ENCODE results near the gene USP49. TPM values are rescaled to one million over a fixed set of nuclear protein-coding genes. Genes with fewer than 3 reads are reported as not detected.

USP49 gene
- total and polyA plus RNA-seq, 10 of the 15 experiments (the other 5 are each of a cell fraction or from before 2014, with no cell fraction given), result 1.0 to 7.7 (median 4.3) TPM

DNA sequence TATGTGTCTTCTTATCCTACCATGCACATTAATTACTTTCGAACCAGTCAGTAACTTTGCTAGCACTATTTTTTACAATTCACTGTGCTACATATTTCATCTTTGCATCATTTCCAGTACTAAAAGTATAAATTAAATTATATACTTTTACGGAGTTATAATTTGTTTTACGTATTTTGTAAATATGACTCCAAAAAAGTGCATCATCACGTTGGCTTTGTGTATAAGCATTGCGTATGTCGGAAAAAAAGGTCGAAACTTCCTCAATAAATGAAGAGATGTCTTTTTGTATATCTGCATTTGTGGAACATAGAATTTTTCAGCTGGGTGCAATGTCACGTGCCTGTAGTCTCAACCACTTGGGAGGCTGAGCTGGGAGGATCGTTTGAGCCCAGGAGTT lies 52.0 kb downstream of the USP49 start:
- Histone ChIP-seq H3K79me2 (ENCODE audit: control insufficient read depth, insufficient read depth, low read length) (no peaks in the 10 kb centered on the region), H3K4me2 (ENCODE audit: control insufficient read depth, insufficient read depth) (no peak overlapping the region), H3K4me3 (no peak overlapping the region), H3K9ac (ENCODE audit: control insufficient read depth, insufficient read depth, low read length) (no peak overlapping the region), H3K27ac (ENCODE audit: control insufficient read depth, insufficient read depth) (no peak overlapping the region), H2AFZ (ENCODE audit: control insufficient read depth, low read depth, low read length) (no peak overlapping the region), H3K36me3 (ENCODE audit: control insufficient read depth in 2 of 2, insufficient read depth in 2 of 2, low read length in 1 of 2) (no peaks in the 10 kb centered on the region), H3K4me1 (ENCODE audit: control insufficient read depth, insufficient read depth, low read length) (peaks cover 2% of the 10 kb centered on the region; the same call in 1 of the 2 replicates), H3K27me3 (replicated peaks in 1 of 2; ENCODE audit: control insufficient read depth in 2 of 2, insufficient read depth in 2 of 2, low read length in 1 of 2) (no peaks in the 10 kb centered on the region), H3K9me3 (replicated peaks; ENCODE audit: control insufficient read depth, insufficient read depth, low read length) (no peaks in the 10 kb centered on the region), H4K20me1 (ENCODE audit: control insufficient read depth, insufficient read depth) (no peaks in the 10 kb centered on the region)
- RAD21 ChIA-PET (ENCODE audit: unreplicated experiment), result no interaction called here
- CTCF ChIA-PET, result interaction anchor here (0.6 to 10.6 kb wide), 3 partner anchors 34 to 200 kb away, joined by 3 to 181 read pairs (median 64); no protein-coding TSS in a partner anchor
- TF ChIP-seq JUND (IDR thresholded peaks at IDR 0.05; ENCODE audit: low read depth, low read length), result no peak
- TF ChIP-seq, protein P1, sequence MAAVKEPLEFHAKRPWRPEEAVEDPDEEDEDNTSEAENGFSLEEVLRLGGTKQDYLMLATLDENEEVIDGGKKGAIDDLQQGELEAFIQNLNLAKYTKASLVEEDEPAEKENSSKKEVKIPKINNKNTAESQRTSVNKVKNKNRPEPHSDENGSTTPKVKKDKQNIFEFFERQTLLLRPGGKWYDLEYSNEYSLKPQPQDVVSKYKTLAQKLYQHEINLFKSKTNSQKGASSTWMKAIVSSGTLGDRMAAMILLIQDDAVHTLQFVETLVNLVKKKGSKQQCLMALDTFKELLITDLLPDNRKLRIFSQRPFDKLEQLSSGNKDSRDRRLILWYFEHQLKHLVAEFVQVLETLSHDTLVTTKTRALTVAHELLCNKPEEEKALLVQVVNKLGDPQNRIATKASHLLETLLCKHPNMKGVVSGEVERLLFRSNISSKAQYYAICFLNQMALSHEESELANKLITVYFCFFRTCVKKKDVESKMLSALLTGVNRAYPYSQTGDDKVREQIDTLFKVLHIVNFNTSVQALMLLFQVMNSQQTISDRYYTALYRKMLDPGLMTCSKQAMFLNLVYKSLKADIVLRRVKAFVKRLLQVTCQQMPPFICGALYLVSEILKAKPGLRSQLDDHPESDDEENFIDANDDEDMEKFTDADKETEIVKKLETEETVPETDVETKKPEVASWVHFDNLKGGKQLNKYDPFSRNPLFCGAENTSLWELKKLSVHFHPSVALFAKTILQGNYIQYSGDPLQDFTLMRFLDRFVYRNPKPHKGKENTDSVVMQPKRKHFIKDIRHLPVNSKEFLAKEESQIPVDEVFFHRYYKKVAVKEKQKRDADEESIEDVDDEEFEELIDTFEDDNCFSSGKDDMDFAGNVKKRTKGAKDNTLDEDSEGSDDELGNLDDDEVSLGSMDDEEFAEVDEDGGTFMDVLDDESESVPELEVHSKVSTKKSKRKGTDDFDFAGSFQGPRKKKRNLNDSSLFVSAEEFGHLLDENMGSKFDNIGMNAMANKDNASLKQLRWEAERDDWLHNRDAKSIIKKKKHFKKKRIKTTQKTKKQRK (IDR thresholded peaks at IDR 0.05; ENCODE audit: low read depth, low read length), result no peak
- TF ChIP-seq, protein P2, sequence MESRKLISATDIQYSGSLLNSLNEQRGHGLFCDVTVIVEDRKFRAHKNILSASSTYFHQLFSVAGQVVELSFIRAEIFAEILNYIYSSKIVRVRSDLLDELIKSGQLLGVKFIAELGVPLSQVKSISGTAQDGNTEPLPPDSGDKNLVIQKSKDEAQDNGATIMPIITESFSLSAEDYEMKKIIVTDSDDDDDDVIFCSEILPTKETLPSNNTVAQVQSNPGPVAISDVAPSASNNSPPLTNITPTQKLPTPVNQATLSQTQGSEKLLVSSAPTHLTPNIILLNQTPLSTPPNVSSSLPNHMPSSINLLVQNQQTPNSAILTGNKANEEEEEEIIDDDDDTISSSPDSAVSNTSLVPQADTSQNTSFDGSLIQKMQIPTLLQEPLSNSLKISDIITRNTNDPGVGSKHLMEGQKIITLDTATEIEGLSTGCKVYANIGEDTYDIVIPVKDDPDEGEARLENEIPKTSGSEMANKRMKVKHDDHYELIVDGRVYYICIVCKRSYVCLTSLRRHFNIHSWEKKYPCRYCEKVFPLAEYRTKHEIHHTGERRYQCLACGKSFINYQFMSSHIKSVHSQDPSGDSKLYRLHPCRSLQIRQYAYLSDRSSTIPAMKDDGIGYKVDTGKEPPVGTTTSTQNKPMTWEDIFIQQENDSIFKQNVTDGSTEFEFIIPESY (IDR thresholded peaks at IDR 0.05), result no peak
- no peak for TF ChIP-seq FOXK2 (IDR thresholded peaks at IDR 0.05)
- no peak for TF ChIP-seq RCOR1 (conservative IDR thresholded peaks at IDR 0.05; ENCODE audit: low read depth, low read length)
- TF ChIP-seq TCF7 (IDR thresholded peaks at IDR 0.05; ENCODE audit: borderline replicate concordance), result no peak
- no peak for TF ChIP-seq SREBF1 (IDR thresholded peaks at IDR 0.05; ENCODE audit: low read length)
- no peak for TF ChIP-seq EGR1 (IDR thresholded peaks at IDR 0.05; ENCODE audit: borderline replicate concordance in 1 of 2, low read depth in 2 of 2, low read length in 2 of 2)
- no peak for TF ChIP-seq LARP7 (IDR thresholded peaks at IDR 0.05)
- TF ChIP-seq IRF4 (IDR thresholded peaks at IDR 0.05; ENCODE audit: low read depth, low read length), result no peak
- no peak for TF ChIP-seq TBL1XR1 (IDR thresholded peaks at IDR 0.05; ENCODE audit: low read depth, low read length)
- TF ChIP-seq, protein P3, sequence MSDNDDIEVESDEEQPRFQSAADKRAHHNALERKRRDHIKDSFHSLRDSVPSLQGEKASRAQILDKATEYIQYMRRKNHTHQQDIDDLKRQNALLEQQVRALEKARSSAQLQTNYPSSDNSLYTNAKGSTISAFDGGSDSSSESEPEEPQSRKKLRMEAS (IDR thresholded peaks at IDR 0.05; ENCODE audit: low read depth, low read length), result no peak
- no peak for TF ChIP-seq ESRRA (IDR thresholded peaks at IDR 0.05; ENCODE audit: low read length)
- TF ChIP-seq, protein P4, sequence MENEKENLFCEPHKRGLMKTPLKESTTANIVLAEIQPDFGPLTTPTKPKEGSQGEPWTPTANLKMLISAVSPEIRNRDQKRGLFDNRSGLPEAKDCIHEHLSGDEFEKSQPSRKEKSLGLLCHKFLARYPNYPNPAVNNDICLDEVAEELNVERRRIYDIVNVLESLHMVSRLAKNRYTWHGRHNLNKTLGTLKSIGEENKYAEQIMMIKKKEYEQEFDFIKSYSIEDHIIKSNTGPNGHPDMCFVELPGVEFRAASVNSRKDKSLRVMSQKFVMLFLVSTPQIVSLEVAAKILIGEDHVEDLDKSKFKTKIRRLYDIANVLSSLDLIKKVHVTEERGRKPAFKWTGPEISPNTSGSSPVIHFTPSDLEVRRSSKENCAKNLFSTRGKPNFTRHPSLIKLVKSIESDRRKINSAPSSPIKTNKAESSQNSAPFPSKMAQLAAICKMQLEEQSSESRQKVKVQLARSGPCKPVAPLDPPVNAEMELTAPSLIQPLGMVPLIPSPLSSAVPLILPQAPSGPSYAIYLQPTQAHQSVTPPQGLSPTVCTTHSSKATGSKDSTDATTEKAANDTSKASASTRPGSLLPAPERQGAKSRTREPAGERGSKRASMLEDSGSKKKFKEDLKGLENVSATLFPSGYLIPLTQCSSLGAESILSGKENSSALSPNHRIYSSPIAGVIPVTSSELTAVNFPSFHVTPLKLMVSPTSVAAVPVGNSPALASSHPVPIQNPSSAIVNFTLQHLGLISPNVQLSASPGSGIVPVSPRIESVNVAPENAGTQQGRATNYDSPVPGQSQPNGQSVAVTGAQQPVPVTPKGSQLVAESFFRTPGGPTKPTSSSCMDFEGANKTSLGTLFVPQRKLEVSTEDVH (IDR thresholded peaks at IDR 0.05; ENCODE audit: low read depth, partially characterized antibody), result no peak
- no peak for DNase-seq (ENCODE audit: low read depth, low spot score)
- POLR2A ChIA-PET, result no interaction called here
- no TSS peak for BruUV-seq (replicated peaks)
- SMC1A ChIA-PET (ENCODE audit: uncharacterized antibody, unreplicated experiment), result interaction anchor here (1.5 to 1.6 kb wide), 2 partner anchors 200 to 202 kb away, joined by 3 to 4 read pairs; no protein-coding TSS in a partner anchor
- intact Hi-C loops (cut with micrococcal nuclease; ENCODE audit: unreplicated experiment) (no loop called here), in situ Hi-C loops (cut with MboI) (no loop called here)
- ATAC-seq, result no peak
- no peak for FAIRE-seq
- WGBS (ENCODE audit: insufficient coverage, insufficient replicate concordance, low lambda C conversion rate, missing lambda C conversion rate), result 93% methylated on average over 9 of the region's 9 CpGs

All from GM12878 (cell line).